GM19372 (cell line): ENCODE results near the gene RASD1.
"Not testable (repeated sequence)": the region's sequence is repeated elsewhere in the genome, so short reads cannot be mapped to it uniquely, and the experiment has no call there.

Experiments
- ATAC-seq: cut with Tn5 transposase; IDR thresholded peaks from one replicate; pipeline ENCODE4 v1.9.1; 2021; ENCODE audit warnings: mild to moderate bottlenecking, low read depth, moderate library complexity; ENCODE audit not compliant: unreplicated experiment

RASD1 gene

GRCh38 chr17:17480593-17481148, 15.5 kb downstream of the RASD1 start:
- no peak for ATAC-seq

GRCh38 chr17:17479209-17479608, 17.0 kb downstream of the RASD1 start:
- no peak for ATAC-seq

GRCh38 chr17:17476865-17477467, 19.2 kb downstream of the RASD1 start, which contains the start of gene MED9:
Gene MED9 (plus strand): TSS chr17:17477000. CDS start chr17:17477042, 42 bp downstream.
- ATAC-seq: peak; percentile 90

DNA sequence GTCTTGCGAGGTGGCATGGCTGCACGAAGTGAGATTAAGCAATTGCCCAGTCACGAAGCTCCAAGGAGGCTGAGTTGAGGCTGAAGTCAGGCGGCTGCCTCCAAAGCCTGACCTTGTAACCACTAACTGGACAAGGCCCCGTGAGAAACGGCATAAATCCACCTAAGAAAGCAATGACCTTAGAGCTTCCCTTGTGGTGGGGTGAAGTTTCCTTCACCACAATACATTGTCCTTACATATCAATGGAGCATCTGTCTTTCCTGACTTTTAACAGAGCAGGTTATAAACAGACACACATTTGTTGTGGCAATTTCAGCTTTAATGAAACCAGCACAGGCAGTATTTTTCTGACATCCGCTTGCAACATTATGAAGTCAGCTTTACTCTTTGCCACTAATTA, 21.9 kb downstream of the RASD1 start:
- no peak for ATAC-seq

- no peak for ATAC-seq
Observed at GRCh38 chr17:17472333-17472920, 23.8 kb downstream of the RASD1 start.

GRCh38 chr17:17469996-17470395, 26.2 kb downstream of the RASD1 start:
- no peak for ATAC-seq

DNA sequence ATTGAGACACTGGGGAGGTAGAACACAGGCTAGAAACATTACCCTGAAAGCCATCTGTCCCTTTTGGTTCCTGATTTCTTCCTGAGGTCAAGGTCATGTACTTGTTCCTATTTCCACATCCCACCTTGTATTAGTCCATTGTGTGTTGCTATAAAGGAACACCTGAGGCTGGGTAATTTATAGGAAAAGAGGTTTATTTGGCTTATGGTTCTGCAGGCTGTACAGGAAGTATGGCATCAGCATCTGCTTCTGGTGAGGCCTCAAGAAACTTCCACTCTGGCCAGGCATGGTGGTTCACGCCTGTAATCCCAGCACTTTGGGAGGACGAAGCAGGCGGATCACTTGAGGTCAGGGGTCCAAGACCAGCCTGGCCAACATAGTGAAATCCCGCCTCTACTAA, 26.8 kb downstream of the RASD1 start:
- ATAC-seq: no peak

GRCh38 chr17:17468217-17469010, 27.8 kb downstream of the RASD1 start:
- no peak for ATAC-seq

DNA sequence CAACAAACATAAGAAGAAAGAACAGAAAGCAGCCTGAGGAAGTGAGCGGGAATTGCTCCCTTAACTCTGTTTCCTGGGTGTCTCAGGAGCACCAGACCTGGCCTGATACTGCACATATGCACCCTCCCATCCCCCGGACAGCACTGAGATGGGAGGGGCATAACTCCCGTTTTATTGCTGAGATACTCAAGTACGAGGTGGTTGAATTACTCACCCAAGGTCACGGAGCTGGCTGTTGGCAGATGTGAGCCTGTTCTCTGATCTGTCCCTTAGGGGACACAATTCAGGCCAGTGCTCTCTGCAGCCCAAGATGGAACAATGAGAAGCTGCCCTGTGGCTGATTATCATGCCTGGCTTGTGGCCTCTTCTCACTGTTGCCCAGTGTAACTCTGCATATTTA, 28.5 kb downstream of the RASD1 start:
- no peak for ATAC-seq

DNA sequence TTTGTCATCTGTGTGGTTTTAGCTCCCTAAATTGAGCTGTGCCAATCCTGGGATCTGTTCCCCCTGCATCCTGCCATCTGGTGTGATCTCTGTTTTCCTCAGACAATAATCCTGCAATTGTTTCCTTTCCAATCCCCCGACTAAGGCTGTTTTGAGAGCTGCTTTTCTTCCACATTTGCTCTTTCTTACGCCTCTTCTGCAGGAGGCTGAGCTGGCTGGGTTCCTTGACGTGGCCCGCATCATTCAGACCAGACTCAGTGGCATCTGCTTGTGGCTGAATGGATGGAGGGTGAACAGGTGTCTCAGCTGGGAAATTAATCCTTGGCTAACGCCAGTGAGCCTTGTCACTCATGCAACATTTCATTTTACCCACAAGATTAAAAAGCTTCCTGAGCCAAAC, 29.2 kb downstream of the RASD1 start:
- no peak for ATAC-seq

GRCh38 chr17:17466511-17466910, 29.7 kb downstream of the RASD1 start:
- ATAC-seq: no peak

DNA sequence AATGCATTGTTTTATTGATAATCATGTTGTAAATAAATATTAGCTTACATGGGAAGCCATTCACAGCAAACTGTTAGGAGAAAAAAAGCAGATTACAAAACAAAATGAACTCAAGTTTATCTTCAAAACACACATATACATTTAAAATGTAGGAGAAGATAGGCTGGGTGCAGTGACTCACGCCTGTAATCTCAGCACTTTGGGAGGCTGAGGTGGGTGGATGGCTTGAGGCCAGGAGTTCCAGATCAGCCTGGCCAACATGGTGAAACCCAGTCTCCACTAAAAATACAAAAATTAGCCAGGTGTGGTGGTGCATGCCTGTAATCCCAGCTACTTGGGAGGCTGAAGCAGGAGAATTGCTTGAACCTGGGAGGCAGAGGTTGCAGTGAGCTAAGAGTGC, 30.3 kb downstream of the RASD1 start:
- not testable (repeated sequence) for ATAC-seq

- ATAC-seq: no peak
Observed at GRCh38 chr17:17463821-17464220, 32.4 kb downstream of the RASD1 start.

DNA sequence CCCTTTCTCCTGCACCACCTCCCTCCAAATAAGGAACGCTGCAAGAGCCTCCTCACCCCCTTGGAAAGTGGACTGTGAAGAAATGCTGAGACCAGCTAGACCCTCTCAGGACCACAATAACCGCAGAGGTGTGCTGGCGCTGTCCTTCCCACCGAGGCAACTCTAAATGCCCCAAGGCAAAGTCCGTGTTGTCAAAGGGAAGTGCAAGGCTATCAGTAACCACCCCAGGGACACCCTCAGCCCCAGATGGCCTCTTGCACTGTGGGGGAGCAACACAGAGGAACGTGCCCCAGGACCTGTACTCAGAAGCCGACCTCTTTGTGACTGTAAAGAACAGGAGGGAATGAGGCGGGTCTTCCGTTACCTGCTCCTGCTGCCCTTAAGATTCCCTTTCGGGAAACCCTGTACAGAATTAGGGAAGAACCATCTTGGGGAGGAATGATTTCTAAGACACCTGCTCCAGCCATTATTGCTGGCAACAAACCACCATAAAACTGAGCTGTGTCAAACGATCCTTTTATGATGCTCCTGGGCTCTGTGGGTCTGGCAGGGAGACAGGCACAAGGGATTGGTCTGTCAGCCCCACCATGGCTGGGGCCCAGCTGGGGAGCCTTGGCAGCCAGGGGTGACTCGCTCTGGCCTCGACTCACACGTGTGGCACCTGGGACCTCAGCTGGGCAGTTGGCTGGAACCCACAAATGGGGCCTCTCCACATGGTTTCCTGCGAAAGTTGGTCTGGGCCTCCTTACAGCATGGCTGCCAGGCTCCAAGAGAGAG, 34.0 kb downstream of the RASD1 start:
- no peak for ATAC-seq

- ATAC-seq: no peak
Observed at GRCh38 chr17:17460038-17460437, 36.2 kb downstream of the RASD1 start.

- no peak for ATAC-seq
Observed at GRCh38 chr17:17457680-17458079, 38.5 kb downstream of the RASD1 start.

- no peak for ATAC-seq
Observed at GRCh38 chr17:17456251-17456650, 39.9 kb downstream of the RASD1 start.

DNA sequence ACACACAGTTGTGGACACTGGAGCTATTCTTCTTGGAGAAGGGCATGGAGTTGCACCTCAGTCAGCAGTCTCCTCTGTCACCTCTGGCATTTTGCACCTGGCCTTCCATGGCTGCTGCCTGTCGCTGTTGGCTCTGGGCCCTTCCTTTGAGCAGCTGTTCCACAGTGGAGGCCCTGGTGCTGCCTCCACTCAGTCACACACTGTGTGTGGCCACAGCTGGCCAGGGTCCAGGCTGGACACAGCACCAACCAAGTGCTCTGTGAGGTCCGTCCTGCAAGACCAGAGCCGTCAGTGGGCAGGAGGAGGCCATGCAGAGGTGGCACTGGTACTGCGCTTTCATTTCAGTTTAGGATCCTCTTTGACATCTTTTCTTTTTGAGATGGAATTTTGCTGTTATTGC, 41.0 kb downstream of the RASD1 start:
- ATAC-seq: no peak

- ATAC-seq: not testable (repeated sequence)
Observed at GRCh38 chr17:17454700-17455099, 41.5 kb downstream of the RASD1 start.

DNA sequence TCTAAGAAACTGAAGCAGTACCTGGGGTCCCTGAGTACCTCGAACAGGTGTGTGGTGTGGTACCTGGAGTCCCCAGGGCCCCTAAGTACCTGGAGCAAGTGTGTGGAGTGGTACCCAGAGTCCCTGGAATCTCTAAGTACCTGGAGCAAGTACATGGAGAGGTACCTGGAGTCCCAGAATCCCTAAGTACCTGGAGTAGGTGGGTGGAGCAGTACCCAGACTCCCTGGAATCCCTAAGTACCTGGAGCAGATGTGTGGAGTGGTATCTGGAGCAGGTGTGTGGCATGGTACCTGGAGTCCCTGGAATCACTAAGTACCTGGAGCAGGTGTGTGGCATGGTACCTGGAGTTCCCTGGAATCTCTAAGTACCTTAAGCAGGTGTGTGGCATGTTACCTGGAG, 41.9 kb downstream of the RASD1 start:
- no peak for ATAC-seq

DNA sequence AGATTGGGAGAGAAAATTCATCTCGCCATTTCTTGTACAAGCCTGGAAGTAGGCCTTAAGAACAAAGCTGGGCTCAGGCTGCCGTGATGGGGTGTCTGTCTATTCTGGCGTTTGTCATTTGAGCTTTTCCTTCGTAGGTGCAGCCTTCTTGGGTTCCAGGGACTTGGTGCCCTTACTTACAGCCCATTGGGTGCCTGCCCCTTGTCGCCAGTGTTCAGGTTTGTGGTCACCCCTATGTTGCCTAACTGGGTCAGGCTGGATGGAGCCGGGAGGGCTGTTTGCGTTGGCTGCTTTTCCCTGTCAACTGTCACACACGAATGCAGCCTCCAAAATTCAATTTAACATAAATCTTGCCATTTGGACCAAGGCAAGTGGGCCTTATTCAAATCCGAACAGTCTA, 43.1 kb downstream of the RASD1 start:
- no peak for ATAC-seq
